Neuronal stem cell (in vitro differentiated cells): ENCODE measurements around the gene MRPL52. TPM values are rescaled to one million over a fixed set of nuclear protein-coding genes. Genes with fewer than 3 reads are reported as not detected.

Source experiments
- DNase-seq: peaks from one replicate; pipeline ENCODE4 v3.0.0-alpha.2; 2013; ENCODE audit warnings: low spot score
- H2AFZ ChIP-seq: one replicate; pipeline ENCODE4 v1.6.1; 2013; ENCODE audit warnings: mild to moderate bottlenecking, low read length, inconsistent platforms
- H2AK5ac ChIP-seq: 2 replicates; pipeline ENCODE4 v1.6.1; 2013; ENCODE audit warnings: low read depth, mild to moderate bottlenecking, inconsistent platforms, low read length, moderate library complexity, mixed read lengths
- H2BK120ac ChIP-seq: 2 replicates; pipeline ENCODE4 v1.6.1; 2013; ENCODE audit warnings: low read depth, mild to moderate bottlenecking, inconsistent platforms, low read length, moderate library complexity, mixed read lengths
- H2BK12ac ChIP-seq: one replicate; pipeline ENCODE4 v1.6.1; 2013; ENCODE audit warnings: low read length, inconsistent platforms
- H2BK15ac ChIP-seq: 2 replicates; pipeline ENCODE4 v1.6.1; 2013; ENCODE audit warnings: mild to moderate bottlenecking, low read length, inconsistent platforms, mixed read lengths
- H2BK5ac ChIP-seq: one replicate; pipeline ENCODE4 v1.6.1; 2013; ENCODE audit warnings: inconsistent platforms, mild to moderate bottlenecking, low read length, moderate library complexity
- H3K14ac ChIP-seq: one replicate; pipeline ENCODE4 v1.6.1; 2013; ENCODE audit warnings: low read length, inconsistent platforms
- H3K18ac ChIP-seq: 2 replicates; pipeline ENCODE4 v1.6.1; 2013; ENCODE audit warnings: low read length, inconsistent platforms
- H3K23ac ChIP-seq: 2 replicates; pipeline ENCODE4 v1.6.1; 2013; ENCODE audit warnings: low read depth, mild to moderate bottlenecking, mixed read lengths, low read length, inconsistent platforms; ENCODE audit not compliant: poor library complexity
- H3K27ac ChIP-seq: replicated peaks from 3 replicates; pipeline ENCODE4 v1.5.1; 2013; ENCODE audit warnings: low read length, inconsistent platforms
- H3K27me3 ChIP-seq, 3 experiments: 2 replicates each; pipeline ENCODE4 v1.6.1; 2013; ENCODE audit warnings: low read length in 3 of 3, mild to moderate bottlenecking in 2 of 3, inconsistent platforms in 1 of 3, low read depth in 1 of 3, mixed read lengths in 1 of 3, moderate library complexity in 1 of 3; ENCODE audit not compliant: control insufficient read depth in 3 of 3, insufficient read depth in 3 of 3
- H3K36me3 ChIP-seq, 2 donors: replicated peaks in 1 of 2; 2 replicates each; pipeline ENCODE4 v1.6.1; 2013; ENCODE audit warnings: low read length in 2 of 2; ENCODE audit not compliant: control insufficient read depth in 2 of 2, insufficient read depth in 2 of 2
- H3K4ac ChIP-seq: 2 replicates; pipeline ENCODE4 v1.6.1; 2013; ENCODE audit warnings: inconsistent platforms, mild to moderate bottlenecking, low read length, moderate library complexity
- H3K4me1 ChIP-seq, 2 donors: 1 replicate in 1 of 2; 2 replicates in 1 of 2; pipeline ENCODE4 v1.6.1; 2013; ENCODE audit warnings: low read length in 2 of 2, low read depth in 1 of 2; ENCODE audit not compliant: control insufficient read depth in 2 of 2, insufficient read depth in 1 of 2
- H3K4me2 ChIP-seq: one replicate; pipeline ENCODE4 v1.6.1; 2013; ENCODE audit warnings: mild to moderate bottlenecking, low read length, inconsistent platforms; ENCODE audit not compliant: insufficient read depth, poor library complexity, severe bottlenecking
- H3K4me3 ChIP-seq, 2 donors: 2 replicates each; pipeline ENCODE4 v1.5.1; 2013; ENCODE audit warnings: low read length in 2 of 2, mild to moderate bottlenecking in 2 of 2, inconsistent platforms in 1 of 2, moderate library complexity in 1 of 2
- H3K79me1 ChIP-seq: one replicate; pipeline ENCODE4 v1.6.1; 2013; ENCODE audit warnings: low read depth, mild to moderate bottlenecking, inconsistent platforms, low read length, moderate library complexity
- H3K9ac ChIP-seq: one replicate; pipeline ENCODE4 v1.6.1; 2013; ENCODE audit warnings: mild to moderate bottlenecking, low read depth, low read length, inconsistent platforms; ENCODE audit not compliant: poor library complexity
- H3K9me3 ChIP-seq, 2 donors: replicated peaks in 1 of 2; 2 replicates each; pipeline versions ENCODE3 to v1.6.1; 2013; ENCODE audit warnings: low read length in 2 of 2, mild to moderate bottlenecking in 2 of 2, inconsistent platforms in 1 of 2, low read depth in 1 of 2, mixed read lengths in 1 of 2, moderate library complexity in 1 of 2; ENCODE audit not compliant: control insufficient read depth in 2 of 2, insufficient read depth in 1 of 2
- H4K8ac ChIP-seq: one replicate; pipeline ENCODE4 v1.6.1; 2013; ENCODE audit warnings: low read depth, mild to moderate bottlenecking, inconsistent platforms, low read length, moderate library complexity
- H4K91ac ChIP-seq: one replicate; pipeline ENCODE4 v1.6.1; 2013; ENCODE audit warnings: low read length, low read depth, mild to moderate bottlenecking, inconsistent platforms; ENCODE audit not compliant: poor library complexity
- WGBS, 2 donors: extraction: QIAGEN DNeasy Blood & Tissue Kit; methylation state at CpG; one replicate each; pipeline ENCODE4 v1.1.7; 2013; ENCODE audit warnings: missing lambda C conversion rate in 2 of 2, mixed read lengths in 1 of 2; ENCODE audit not compliant: insufficient read length in 2 of 2, insufficient replicate concordance in 1 of 2; ENCODE audit errors: extremely low coverage in 2 of 2; 5-methylcytosine and 5-hydroxymethylcytosine counted together
- small RNA-seq: library from polyadenylated mRNA; stranded (forward); fragments of <200 nt; extraction: miRNeasy Mini kit (QIAGEN cat#:217004); gene quantifications from one replicate; pipeline ENCODE3, GENCODE V24; 2013; ENCODE audit not compliant: insufficient read depth

Gene MRPL52

DNA sequence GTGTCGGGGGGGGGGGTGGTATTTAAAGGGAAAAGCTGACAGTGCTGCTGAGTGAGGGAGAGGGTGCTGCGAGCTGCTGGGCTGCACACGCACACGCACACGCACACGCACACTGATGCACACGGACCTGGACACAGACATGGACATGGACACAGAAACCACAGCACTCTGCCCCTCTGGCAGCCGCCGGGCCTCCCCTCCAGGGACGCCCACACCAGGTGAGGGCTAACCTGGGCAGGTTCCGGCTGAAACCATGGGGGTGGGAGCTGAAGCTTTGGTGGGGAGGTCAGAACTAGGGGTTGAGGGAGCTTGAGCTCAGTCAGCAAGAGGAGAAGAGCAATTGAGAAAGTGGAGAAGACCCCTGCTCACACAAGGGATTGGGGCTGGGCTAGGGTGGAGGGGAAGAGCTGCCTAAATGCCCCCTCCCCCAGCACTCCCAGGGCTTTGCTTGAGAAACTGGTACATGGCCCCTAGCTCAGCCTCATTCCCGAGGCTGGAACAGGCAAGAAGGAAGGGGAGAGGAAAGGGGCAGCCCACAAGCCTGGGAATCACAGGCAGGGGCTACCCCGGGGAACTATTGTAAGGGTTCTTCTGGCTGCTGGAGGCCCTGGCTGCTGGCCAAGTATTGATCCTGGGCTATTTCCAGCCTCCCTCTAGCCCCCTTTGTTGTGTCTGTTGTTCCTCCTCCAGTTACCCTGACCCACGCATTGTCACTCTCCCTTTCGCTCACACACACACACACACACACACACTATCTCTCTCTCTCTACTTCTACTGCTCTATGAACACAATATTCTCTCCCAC is 53.7 kb downstream of the MRPL52 start, which contains the start of gene REM2:
Gene REM2 (plus strand): TSS at position 50 of the 804 bp plus-strand sequence. CDS start 66 bp downstream, at position 116.
- peak within 1 kb of the TSS; percentile 97 for H3K18ac ChIP-seq
- no peak within 1 kb of the TSS for H2BK5ac ChIP-seq
- peak within 1 kb of the TSS; percentile 27 for H3K27ac ChIP-seq
- peak within 1 kb of the TSS; percentile 32 to 69 for H3K4me3 ChIP-seq
- no peak within 1 kb of the TSS for H2BK120ac ChIP-seq
- no peak within 1 kb of the TSS for H3K14ac ChIP-seq
- peaks cover 34 to 41% of the 10 kb centered on the region in 2 donors for H3K4me1 ChIP-seq
- H3K27me3 ChIP-seq, result peaks cover 0 to 6% (median 0%) of the 10 kb centered on the region in 3 experiments
- peak within 1 kb of the TSS; percentile 81 for H3K4me2 ChIP-seq
- peak within 1 kb of the TSS; percentile 63 for H2AK5ac ChIP-seq
- H3K4ac ChIP-seq, result peak within 1 kb of the TSS; percentile 43
- H2BK12ac ChIP-seq, result peak within 1 kb of the TSS; percentile 51
- no peaks in the 10 kb centered on the region for H3K36me3 ChIP-seq
- peak within 1 kb of the TSS; percentile 78 for H3K9ac ChIP-seq
- H2BK15ac ChIP-seq, result no peak within 1 kb of the TSS
- no CpG with 5 or more reads among the region's 15 CpGs for WGBS, 2 donors
- peak within 1 kb of the TSS; percentile 40 for H4K91ac ChIP-seq
- H4K8ac ChIP-seq, result peak within 1 kb of the TSS; percentile 33
- no peak for DNase-seq
- H3K79me1 ChIP-seq, result peaks cover 2% of the 10 kb centered on the region
- H3K23ac ChIP-seq, result peak within 1 kb of the TSS; percentile 21
- peak within 1 kb of the TSS; percentile 77 for H2AFZ ChIP-seq
- no peaks in the 10 kb centered on the region for H3K9me3 ChIP-seq

DNA sequence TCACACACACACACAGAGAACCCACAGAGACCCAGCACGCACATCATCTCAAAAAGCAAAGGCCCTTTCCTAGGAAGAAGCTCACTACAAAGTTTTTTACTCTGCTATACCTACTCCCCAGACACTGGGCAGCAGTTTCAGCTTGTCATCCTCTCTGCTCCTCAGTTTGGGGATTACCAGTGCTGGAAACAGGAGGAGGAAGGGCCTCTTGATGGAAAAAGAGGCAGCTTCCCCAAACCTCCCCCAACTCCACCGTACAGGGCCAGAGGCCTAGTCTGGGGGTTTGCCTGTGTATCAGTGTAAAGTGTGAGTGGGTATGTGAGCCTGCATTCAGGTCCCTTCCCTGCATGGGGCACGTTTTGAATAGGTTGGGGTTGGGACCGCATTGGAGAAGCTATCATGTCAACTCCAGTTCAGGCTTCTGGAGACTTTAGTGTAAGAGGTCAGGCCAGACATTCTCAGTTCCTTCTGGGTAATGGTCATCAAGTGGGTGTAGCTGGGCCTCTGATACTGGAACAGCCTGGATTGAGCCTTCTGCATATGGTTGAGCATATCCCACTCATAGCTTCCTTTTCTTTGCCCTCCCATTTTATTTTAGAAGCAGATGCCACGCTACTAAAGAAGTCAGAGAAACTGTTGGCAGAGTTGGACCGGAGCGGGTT is 54.5 kb downstream of the MRPL52 start:
- Histone ChIP-seq H4K91ac (no peak overlapping the region), H3K14ac (no peak overlapping the region), H3K4me2 (no peak overlapping the region), H3K9ac (no peak overlapping the region), H2BK15ac (no peak overlapping the region), H2BK5ac (no peak overlapping the region), H3K27ac (no peak overlapping the region), H3K18ac (peak overlapping the region; percentile 22), H3K36me3 (no peaks in the 10 kb centered on the region), H3K4me3 (peak overlapping the region in 1 of 2 donors; percentile 32), H3K27me3 (peaks cover 0 to 6% (median 0%) of the 10 kb centered on the region in 3 experiments), H3K4me1 (peaks cover 34 to 41% of the 10 kb centered on the region in 2 donors), H4K8ac (no peak overlapping the region), H2BK120ac (no peak overlapping the region), H3K23ac (no peak overlapping the region), H3K9me3 (no peaks in the 10 kb centered on the region), H2AK5ac (peak overlapping the region; percentile 53), H3K4ac (no peak overlapping the region), H2BK12ac (no peak overlapping the region), H3K79me1 (peaks cover 2% of the 10 kb centered on the region), H2AFZ (peak overlapping the region; percentile 77)
- DNase-seq, result no peak
- WGBS, 2 donors, result no CpG with 5 or more reads among the region's 7 CpGs

Small RNA genes within 50 kb of the gene (small RNA-seq; reads per million reads assigned to genes)
- gene RF00019, result not detected
